Pulmonary artery endothelial cell (primary cell): ENCODE results near the gene DOCK8. TPM values are rescaled to one million over a fixed set of nuclear protein-coding genes. Genes with fewer than 3 reads are reported as not detected.
"Not testable (repeated sequence)": the region's sequence is repeated elsewhere in the genome, so short reads cannot be mapped to it uniquely, and the experiment has no call there.

Experiments
- DNase-seq: peaks from one replicate; pipeline ENCODE4 v3.0.0-alpha.2; 2011; ENCODE audit warnings: low read depth, low spot score
- total RNA-seq: library from RNA; depleted of rRNA; stranded (reverse); fragments of >200 nt; gene quantifications from 2 replicates; pipeline ENCODE4 v1.2.3, GENCODE V29; 2014

Gene DOCK8
- total RNA-seq, 1 donor from 2014 or later: 0.33 TPM

- DNase-seq: no peak
Measured at GRCh38 chr9:224582-225520, 10.2 kb downstream of the DOCK8 start.

DNA sequence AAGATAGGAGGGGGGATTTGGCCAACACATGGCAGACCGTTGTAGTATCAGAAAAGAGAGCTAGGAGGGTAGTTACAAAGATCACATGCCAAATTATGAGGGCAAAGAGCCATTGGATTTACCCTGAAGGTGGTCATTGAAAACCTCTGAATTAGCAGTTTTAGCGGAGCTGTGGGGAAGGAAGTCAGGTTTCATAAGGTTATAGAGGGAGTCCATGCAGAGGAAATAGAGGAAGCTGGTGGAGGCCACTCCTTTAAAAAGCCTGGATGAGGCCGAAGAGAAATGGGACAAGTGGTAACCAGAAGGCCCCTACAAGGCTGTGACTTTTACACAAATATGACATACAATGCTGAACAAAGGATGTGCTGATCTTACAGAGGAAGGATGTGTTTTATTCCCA is 13.2 kb downstream of the DOCK8 start:
- no peak for DNase-seq

GRCh38 chr9:228929-229695 is 14.4 kb downstream of the DOCK8 start:
- DNase-seq: no peak

DNA sequence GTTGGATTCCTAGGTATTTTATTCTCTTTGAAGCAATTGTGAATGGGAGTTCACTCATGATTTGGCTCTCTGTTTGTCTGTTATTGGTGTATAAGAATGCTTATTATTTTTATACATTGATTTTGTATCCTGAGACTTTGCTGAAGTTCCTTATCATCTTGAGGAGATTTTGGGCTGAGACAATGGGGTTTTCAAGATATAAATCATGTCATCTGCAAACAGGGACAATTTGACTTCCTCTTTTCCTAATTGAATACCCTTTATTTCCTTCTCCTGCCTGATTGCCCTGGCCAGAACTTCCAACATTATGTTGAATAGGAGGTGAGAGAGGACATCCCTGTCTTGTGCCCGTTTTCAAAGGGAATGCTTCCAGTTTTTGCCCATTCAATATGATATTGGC is 17.0 kb downstream of the DOCK8 start:
- not testable (repeated sequence) for DNase-seq

DNA sequence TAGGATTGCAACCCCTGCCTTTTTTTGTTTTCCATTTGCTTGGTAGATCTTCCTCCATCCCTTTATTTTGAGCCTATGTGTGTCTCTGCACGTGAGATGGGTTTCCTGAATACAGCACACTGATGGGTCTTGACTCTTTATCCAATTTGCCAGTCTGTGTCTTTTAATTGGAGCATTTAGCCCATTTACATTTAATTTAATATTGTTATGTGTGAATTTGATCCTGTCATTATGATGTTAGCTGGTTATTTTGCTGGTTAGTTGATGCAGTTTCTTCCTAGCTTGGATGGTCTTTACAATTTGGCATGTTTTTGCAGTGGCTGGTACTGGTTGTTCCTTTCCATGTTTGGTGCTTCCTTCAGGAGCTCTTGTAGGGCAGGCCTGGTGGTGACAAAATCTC is 19.0 kb downstream of the DOCK8 start:
- DNase-seq: not testable (repeated sequence)

DNA sequence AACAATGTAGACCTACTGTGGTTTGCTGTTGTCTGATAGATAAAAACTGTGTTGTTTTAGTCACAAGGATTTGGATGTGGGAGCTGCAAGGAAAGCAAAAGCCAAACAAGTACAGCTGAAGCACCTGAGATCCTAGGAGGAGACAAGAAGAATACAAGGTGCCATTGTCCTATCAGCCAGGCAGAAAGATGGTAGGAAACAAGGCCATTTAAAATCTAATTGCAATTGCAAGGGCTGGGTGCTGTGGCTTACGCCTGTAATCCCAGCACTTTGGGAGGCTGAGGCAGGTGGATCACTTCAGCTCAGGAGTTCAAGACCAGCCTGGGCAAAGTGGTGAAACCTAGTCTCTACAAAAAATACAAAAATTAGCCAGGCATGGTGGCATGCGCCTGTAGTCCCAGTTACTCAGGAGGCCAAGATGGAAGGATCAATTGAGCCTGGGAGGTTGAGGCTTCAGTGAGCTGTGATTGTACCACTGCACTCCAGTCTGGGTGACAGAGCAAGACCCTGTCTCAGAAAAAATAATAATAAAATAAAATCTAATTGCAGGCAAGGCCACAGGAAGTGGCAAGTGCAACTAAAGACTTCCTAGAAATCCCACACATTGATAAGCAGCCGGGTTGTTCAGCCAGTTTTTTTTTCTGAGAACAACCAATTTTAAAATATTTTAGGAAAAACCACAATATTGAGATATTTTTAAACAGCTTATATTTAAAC is 22.6 kb downstream of the DOCK8 start:
- no peak for DNase-seq

DNA sequence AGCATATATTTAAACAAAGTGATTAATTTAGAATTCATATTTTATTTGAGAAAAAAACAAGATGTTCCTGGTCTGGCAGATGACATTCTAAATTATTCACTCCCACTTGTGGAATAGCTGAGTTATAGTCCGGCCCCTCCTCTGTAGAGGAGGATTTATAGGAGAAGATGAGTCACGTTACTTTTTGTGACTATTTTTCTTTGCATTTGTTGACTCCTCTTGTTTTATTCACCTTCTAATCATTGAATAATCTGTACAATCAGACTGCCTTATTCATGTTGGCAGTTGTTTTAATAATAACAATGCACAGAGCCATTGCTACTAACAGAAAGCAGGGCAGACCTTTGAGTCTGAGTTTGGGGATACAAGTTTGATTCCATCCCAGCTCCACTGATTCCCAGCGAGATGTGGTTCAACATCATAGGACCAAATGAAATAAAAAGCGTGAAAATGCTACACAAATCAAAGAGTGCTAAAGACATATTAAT is 23.2 kb downstream of the DOCK8 start:
- no peak for DNase-seq

DNA sequence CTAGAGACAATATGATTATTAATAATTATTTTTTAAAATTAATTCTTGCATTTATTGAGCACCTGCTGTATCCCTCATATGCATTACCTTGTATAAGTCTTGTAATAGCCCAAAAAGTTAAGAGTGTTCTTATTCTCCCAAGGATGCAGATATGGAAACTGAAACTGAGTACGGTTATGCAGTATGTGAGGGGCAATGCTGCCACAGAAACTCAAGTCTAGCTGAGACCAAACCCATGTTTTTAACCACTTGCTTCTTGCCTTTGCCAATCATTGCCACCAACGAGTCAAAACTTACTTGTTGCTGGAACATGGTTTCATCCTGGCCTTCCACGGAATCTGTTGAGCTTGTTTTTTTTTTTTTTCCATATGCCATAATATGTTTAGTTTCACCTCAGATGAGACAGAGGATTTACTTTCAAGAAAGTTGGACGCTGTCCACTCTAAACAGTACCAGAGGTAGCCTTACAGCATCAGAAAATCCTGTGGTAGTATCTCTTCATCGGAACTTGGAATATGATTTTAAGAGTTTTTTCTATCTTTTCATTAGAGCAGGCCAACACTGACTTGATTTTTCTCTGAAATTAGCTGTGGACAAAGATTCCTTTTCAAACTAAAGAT is 27.9 kb downstream of the DOCK8 start:
- no peak for DNase-seq

GRCh38 chr9:248278-248961 is 33.8 kb downstream of the DOCK8 start:
- DNase-seq: no peak

- DNase-seq: no peak
Measured at GRCh38 chr9:249025-249424, 34.4 kb downstream of the DOCK8 start.

GRCh38 chr9:250039-250438 is 35.4 kb downstream of the DOCK8 start:
- DNase-seq: no peak

DNA sequence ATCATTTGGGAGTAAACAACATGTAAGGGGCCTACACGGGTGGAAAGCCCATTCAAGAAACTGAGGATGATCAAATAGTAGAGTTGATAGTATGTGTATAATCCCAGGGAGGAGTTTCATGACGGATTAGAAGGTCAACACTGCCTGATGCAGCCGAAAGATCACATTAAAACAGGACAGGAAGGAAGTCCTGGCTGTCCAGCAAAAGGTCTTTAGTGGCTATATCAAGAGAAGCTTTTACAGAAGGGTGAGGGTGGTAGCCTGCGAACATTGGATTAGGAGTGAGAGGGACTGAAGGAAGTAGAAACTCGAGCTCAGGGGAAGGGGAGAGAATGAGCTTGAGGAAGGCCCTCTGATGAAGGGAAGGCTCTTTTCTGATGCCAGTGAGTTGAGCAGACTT is 36.0 kb downstream of the DOCK8 start:
- DNase-seq: no peak

DNA sequence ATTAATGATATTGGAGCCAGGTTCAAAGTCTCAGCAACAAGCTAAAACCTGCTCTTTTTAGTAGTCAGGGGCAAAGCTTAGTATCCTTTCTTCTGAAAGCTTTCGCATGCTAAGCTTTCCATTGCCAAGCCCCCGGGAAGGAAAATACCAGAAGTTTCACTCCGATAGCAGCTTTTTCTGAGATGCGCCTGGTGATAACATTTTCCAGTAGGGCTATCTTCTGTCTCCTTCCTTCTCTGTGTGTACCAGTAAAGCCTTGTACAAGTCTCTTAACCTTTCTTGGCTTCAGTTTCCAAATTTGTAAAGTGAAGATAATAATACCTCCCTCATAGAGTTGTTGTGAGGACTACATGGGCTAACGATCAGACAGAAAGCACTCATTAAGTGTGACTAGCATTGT is 36.7 kb downstream of the DOCK8 start:
- DNase-seq: no peak

- no peak for DNase-seq
Measured at GRCh38 chr9:253539-253938, 38.9 kb downstream of the DOCK8 start.

DNA sequence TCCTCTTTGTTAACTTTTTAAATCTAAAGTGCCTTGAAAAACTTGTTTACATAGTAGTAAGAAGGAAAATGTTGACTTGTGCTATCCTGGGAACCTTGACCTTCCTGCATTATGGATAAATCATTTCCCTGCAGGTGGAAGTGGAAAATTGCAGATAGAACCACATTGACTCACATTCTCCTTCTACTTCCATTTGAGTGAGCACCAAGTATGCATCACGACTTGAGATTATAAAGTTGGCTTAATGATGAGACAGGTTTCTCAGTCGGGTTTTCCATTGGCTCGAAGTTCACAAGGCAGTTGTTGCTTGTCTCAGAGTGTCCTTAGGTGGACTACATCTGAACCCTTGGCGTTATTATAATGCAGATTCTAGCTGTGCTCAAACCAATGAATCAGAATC is 39.9 kb downstream of the DOCK8 start:
- DNase-seq: no peak

- no peak for DNase-seq
Measured at GRCh38 chr9:257957-258356, 43.3 kb downstream of the DOCK8 start.

- no peak for DNase-seq
Measured at GRCh38 chr9:259405-260404, 45.0 kb downstream of the DOCK8 start.

DNA sequence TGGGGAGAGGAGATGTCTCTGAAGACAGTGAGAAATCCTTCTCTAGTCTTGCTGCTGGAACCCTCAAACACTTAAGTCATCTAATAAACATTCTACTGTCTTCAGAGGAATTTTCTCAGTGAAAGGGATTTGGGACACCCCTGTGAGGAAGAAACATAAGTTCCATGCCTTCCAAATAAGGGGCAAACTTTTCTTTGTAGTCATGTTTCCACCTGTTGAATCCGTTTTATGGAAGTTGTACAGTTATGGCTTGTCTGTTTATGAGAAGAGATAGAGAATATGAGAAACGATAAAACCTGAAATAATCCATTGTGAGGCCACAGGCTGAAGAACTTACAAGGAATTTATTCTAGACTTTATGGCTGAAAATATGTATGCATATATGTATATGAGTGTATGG is 49.6 kb downstream of the DOCK8 start:
- no peak for DNase-seq

- no peak for DNase-seq
Measured at GRCh38 chr9:265209-265870, 50.7 kb downstream of the DOCK8 start.
